Measurements from ENCODE around the gene GAL. TPM values are rescaled to one million over a fixed set of nuclear protein-coding genes. Genes with fewer than 3 reads are reported as not detected.

GAL gene
- total and polyA plus RNA-seq, 2 experiments from 2014 or later, result 80.9 to 691 TPM

DNA sequence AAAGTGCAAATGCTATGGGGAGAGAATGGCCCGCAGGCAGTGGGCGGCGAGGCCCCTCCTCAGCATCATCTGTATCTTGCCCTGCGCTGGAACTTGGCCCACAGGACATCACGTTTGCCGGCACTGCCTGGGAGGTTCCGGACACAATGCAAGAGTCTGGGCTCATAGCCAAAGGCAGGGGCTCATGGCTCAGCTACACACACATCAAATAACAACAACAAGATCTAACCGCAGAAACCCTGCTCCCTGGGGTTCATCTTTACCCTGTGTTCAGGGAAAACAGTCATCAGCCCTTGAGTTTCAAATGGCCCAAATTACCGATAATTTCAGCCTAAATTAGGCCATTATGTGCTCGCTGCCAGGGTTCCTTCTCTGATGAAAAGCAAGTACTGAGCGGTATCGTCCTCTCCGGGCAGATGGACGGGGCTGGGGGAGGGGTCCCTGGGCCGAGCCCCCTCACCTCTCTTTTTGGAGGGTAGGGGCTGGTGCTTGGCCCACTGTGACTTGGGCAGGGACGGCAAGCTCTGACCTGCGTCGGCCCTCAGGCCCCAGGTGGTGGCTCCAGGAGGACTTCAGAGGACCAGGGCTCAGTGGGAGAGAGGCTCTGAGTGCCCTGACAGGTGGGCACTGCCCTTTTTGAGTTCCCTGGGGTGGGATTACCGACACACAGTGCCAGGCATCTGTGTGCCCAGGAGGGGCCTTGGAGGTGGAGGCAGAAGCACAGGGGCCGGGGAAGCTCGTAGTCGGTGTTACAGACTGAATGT is 25.0 kb upstream of the GAL start:
- Mint-ChIP-seq H3K4me1 (no peaks in the 10 kb centered on the region; the same call in 2 of the 3 replicates), H3K27ac (no peak overlapping the region), H3K4me3 (no peak overlapping the region), H3K36me3 (ENCODE audit: low read depth) (peaks cover 11% of the 10 kb centered on the region; the same call in 2 of the 3 replicates), H3K9me3 (peaks cover 24% of the 10 kb centered on the region), H3K27me3 (ENCODE audit: insufficient read depth, low read depth, poor library complexity) (peaks cover 9% of the 10 kb centered on the region)
- H4K20me1 ChIP-seq (replicated peaks; ENCODE audit: insufficient read depth), result no peaks in the 10 kb centered on the region
- peak overlapping the region; percentile 59; the same call in 1 of the 2 replicates for H2AFZ ChIP-seq
- no peaks in the 10 kb centered on the region for H3K9me2 ChIP-seq (ENCODE audit: insufficient read depth)
- no peak for ATAC-seq
- no peak overlapping the region for H3K27ac ChIP-seq (ENCODE audit: low read depth)
- no peaks in the 10 kb centered on the region for H3K36me3 ChIP-seq (ENCODE audit: insufficient read depth)
- H3K79me2 ChIP-seq (replicated peaks; ENCODE audit: insufficient read depth), result no peaks in the 10 kb centered on the region
- TF ChIP-seq JUNB (IDR thresholded peaks at IDR 0.05; ENCODE audit: unreplicated experiment) (no peak), NANOG (IDR thresholded peaks at IDR 0.05; ENCODE audit: borderline replicate concordance) (no peak), ZNF114 (CRISPR knock-in tag; IDR thresholded peaks at IDR 0.05) (no peak), ETS1 (IDR thresholded peaks at IDR 0.05) (no peak), CREB1 (CRISPR knock-in tag; IDR thresholded peaks at IDR 0.05; ENCODE audit: low read depth) (no peak), EZH2 (IDR thresholded peaks at IDR 0.05; ENCODE audit: low read depth, unreplicated experiment) (no peak), POLR2AphosphoS5 (IDR thresholded peaks at IDR 0.05; ENCODE audit: low read depth) (no peak)
- TF ChIP-seq, protein P1, sequence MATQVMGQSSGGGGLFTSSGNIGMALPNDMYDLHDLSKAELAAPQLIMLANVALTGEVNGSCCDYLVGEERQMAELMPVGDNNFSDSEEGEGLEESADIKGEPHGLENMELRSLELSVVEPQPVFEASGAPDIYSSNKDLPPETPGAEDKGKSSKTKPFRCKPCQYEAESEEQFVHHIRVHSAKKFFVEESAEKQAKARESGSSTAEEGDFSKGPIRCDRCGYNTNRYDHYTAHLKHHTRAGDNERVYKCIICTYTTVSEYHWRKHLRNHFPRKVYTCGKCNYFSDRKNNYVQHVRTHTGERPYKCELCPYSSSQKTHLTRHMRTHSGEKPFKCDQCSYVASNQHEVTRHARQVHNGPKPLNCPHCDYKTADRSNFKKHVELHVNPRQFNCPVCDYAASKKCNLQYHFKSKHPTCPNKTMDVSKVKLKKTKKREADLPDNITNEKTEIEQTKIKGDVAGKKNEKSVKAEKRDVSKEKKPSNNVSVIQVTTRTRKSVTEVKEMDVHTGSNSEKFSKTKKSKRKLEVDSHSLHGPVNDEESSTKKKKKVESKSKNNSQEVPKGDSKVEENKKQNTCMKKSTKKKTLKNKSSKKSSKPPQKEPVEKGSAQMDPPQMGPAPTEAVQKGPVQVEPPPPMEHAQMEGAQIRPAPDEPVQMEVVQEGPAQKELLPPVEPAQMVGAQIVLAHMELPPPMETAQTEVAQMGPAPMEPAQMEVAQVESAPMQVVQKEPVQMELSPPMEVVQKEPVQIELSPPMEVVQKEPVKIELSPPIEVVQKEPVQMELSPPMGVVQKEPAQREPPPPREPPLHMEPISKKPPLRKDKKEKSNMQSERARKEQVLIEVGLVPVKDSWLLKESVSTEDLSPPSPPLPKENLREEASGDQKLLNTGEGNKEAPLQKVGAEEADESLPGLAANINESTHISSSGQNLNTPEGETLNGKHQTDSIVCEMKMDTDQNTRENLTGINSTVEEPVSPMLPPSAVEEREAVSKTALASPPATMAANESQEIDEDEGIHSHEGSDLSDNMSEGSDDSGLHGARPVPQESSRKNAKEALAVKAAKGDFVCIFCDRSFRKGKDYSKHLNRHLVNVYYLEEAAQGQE (IDR thresholded peaks at IDR 0.05; ENCODE audit: unreplicated experiment), result no peak
- TF ChIP-seq, protein P2, sequence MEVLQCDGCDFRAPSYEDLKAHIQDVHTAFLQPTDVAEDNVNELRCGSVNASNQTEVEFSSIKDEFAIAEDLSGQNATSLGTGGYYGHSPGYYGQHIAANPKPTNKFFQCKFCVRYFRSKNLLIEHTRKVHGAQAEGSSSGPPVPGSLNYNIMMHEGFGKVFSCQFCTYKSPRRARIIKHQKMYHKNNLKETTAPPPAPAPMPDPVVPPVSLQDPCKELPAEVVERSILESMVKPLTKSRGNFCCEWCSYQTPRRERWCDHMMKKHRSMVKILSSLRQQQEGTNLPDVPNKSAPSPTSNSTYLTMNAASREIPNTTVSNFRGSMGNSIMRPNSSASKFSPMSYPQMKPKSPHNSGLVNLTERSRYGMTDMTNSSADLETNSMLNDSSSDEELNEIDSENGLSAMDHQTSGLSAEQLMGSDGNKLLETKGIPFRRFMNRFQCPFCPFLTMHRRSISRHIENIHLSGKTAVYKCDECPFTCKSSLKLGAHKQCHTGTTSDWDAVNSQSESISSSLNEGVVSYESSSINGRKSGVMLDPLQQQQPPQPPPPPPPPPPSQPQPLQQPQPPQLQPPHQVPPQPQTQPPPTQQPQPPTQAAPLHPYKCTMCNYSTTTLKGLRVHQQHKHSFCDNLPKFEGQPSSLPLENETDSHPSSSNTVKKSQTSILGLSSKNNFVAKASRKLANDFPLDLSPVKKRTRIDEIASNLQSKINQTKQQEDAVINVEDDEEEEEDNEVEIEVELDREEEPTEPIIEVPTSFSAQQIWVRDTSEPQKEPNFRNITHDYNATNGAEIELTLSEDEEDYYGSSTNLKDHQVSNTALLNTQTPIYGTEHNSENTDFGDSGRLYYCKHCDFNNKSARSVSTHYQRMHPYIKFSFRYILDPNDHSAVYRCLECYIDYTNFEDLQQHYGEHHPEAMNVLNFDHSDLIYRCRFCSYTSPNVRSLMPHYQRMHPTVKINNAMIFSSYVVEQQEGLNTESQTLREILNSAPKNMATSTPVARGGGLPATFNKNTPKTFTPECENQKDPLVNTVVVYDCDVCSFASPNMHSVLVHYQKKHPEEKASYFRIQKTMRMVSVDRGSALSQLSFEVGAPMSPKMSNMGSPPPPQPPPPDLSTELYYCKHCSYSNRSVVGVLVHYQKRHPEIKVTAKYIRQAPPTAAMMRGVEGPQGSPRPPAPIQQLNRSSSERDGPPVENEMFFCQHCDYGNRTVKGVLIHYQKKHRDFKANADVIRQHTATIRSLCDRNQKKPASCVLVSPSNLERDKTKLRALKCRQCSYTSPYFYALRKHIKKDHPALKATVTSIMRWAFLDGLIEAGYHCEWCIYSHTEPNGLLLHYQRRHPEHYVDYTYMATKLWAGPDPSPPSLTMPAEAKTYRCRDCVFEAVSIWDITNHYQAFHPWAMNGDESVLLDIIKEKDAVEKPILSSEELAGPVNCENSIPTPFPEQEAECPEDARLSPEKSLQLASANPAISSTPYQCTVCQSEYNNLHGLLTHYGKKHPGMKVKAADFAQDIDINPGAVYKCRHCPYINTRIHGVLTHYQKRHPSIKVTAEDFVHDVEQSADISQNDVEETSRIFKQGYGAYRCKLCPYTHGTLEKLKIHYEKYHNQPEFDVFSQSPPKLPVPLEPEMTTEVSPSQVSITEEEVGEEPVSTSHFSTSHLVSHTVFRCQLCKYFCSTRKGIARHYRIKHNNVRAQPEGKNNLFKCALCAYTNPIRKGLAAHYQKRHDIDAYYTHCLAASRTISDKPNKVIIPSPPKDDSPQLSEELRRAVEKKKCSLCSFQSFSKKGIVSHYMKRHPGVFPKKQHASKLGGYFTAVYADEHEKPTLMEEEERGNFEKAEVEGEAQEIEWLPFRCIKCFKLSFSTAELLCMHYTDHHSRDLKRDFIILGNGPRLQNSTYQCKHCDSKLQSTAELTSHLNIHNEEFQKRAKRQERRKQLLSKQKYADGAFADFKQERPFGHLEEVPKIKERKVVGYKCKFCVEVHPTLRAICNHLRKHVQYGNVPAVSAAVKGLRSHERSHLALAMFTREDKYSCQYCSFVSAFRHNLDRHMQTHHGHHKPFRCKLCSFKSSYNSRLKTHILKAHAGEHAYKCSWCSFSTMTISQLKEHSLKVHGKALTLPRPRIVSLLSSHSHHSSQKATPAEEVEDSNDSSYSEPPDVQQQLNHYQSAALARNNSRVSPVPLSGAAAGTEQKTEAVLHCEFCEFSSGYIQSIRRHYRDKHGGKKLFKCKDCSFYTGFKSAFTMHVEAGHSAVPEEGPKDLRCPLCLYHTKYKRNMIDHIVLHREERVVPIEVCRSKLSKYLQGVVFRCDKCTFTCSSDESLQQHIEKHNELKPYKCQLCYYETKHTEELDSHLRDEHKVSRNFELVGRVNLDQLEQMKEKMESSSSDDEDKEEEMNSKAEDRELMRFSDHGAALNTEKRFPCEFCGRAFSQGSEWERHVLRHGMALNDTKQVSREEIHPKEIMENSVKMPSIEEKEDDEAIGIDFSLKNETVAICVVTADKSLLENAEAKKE (CRISPR knock-in tag; IDR thresholded peaks at IDR 0.05), result no peak
- TF ChIP-seq, protein P3, sequence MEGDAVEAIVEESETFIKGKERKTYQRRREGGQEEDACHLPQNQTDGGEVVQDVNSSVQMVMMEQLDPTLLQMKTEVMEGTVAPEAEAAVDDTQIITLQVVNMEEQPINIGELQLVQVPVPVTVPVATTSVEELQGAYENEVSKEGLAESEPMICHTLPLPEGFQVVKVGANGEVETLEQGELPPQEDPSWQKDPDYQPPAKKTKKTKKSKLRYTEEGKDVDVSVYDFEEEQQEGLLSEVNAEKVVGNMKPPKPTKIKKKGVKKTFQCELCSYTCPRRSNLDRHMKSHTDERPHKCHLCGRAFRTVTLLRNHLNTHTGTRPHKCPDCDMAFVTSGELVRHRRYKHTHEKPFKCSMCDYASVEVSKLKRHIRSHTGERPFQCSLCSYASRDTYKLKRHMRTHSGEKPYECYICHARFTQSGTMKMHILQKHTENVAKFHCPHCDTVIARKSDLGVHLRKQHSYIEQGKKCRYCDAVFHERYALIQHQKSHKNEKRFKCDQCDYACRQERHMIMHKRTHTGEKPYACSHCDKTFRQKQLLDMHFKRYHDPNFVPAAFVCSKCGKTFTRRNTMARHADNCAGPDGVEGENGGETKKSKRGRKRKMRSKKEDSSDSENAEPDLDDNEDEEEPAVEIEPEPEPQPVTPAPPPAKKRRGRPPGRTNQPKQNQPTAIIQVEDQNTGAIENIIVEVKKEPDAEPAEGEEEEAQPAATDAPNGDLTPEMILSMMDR (conservative IDR thresholded peaks at IDR 0.05; ENCODE audit: low read depth in 2 of 2), result no peak
- no peak overlapping the region for H3K4me3 ChIP-seq
- H3K4me1 ChIP-seq (ENCODE audit: insufficient read depth), result no peaks in the 10 kb centered on the region
- H3K27me3 ChIP-seq (ENCODE audit: insufficient read depth), result no peaks in the 10 kb centered on the region
- H3F3A ChIP-seq (replicated peaks; ENCODE audit: low read depth), result peaks cover 5% of the 10 kb centered on the region; the same call in 1 of the 2 replicates
- no peak for DNase-seq (ENCODE audit: low spot score)
- H3K4me2 ChIP-seq, result no peak overlapping the region

All from GM23338 (cell line).